Skeletal muscle tissue (tissue), 4 donors: ENCODE measurements around the gene RCL1. TPM values are rescaled to one million over a fixed set of nuclear protein-coding genes. Genes with fewer than 3 reads are reported as not detected.

Experiments used
- H3K27ac ChIP-seq: one replicate; pipeline ENCODE4 v1.7.0; 2013; ENCODE audit warnings: mild to moderate bottlenecking, low read depth, low read length, inconsistent platforms
- H3K27me3 ChIP-seq, 3 donors: one replicate each; pipeline ENCODE4 v1.7.0; 2013; ENCODE audit warnings: low read length in 3 of 3; ENCODE audit not compliant: control insufficient read depth in 3 of 3, insufficient read depth in 3 of 3
- H3K36me3 ChIP-seq, 3 donors: one replicate each; pipeline ENCODE4 v1.7.0; 2013; ENCODE audit warnings: low read length in 3 of 3; ENCODE audit not compliant: control insufficient read depth in 3 of 3, insufficient read depth in 3 of 3
- H3K4me1 ChIP-seq, 3 donors: one replicate each; pipeline ENCODE4 v1.7.0; 2013; ENCODE audit warnings: low read length in 3 of 3, mild to moderate bottlenecking in 3 of 3; ENCODE audit not compliant: control insufficient read depth in 3 of 3, insufficient read depth in 3 of 3
- H3K4me3 ChIP-seq, 3 donors: one replicate each; pipeline ENCODE4 v1.7.0; 2013; ENCODE audit warnings: low read length in 3 of 3
- H3K9ac ChIP-seq, 3 donors: one replicate each; pipeline ENCODE4 v1.7.0; 2013; ENCODE audit warnings: low read length in 3 of 3, mild to moderate bottlenecking in 3 of 3, moderate library complexity in 2 of 3, low read depth in 1 of 3
- H3K9me3 ChIP-seq, 3 donors: one replicate each; pipeline ENCODE4 v1.7.0; 2013; ENCODE audit warnings: low read length in 3 of 3; ENCODE audit not compliant: control insufficient read depth in 3 of 3
- total RNA-seq: library from RNA; depleted of rRNA; stranded (reverse); fragments of >200 nt; gene quantifications from one replicate; pipeline ENCODE4 v1.2.3, GENCODE V29; 2014
- donor health status: Osteomylitis.

The RCL1 gene
- total RNA-seq, 1 donor from 2014 or later = 33.9 TPM

- no peaks in the 10 kb centered on the region for H3K27me3 ChIP-seq
- H3K36me3 ChIP-seq = peaks cover 21 to 40% (median 27%) of the 10 kb centered on the region in 3 donors
- no peaks in the 10 kb centered on the region for H3K9me3 ChIP-seq
- peaks cover 11 to 28% (median 24%) of the 10 kb centered on the region in 3 donors for H3K4me1 ChIP-seq
- H3K27ac ChIP-seq = peak overlapping the region; percentile 15
- H3K9ac ChIP-seq = no peak overlapping the region
- H3K4me3 ChIP-seq = no peak overlapping the region
Measured at GRCh38 chr9:4837261-4838188, 44.8 kb downstream of the RCL1 start.

GRCh38 chr9:4838189-4838546, 45.4 kb downstream of the RCL1 start:
- peaks cover 11 to 28% (median 24%) of the 10 kb centered on the region in 3 donors for H3K4me1 ChIP-seq
- H3K9me3 ChIP-seq = no peaks in the 10 kb centered on the region
- no peak overlapping the region for H3K4me3 ChIP-seq
- peak overlapping the region; percentile 15 for H3K27ac ChIP-seq
- H3K9ac ChIP-seq = no peak overlapping the region
- no peaks in the 10 kb centered on the region for H3K27me3 ChIP-seq
- peaks cover 18 to 43% (median 31%) of the 10 kb centered on the region in 3 donors for H3K36me3 ChIP-seq

DNA sequence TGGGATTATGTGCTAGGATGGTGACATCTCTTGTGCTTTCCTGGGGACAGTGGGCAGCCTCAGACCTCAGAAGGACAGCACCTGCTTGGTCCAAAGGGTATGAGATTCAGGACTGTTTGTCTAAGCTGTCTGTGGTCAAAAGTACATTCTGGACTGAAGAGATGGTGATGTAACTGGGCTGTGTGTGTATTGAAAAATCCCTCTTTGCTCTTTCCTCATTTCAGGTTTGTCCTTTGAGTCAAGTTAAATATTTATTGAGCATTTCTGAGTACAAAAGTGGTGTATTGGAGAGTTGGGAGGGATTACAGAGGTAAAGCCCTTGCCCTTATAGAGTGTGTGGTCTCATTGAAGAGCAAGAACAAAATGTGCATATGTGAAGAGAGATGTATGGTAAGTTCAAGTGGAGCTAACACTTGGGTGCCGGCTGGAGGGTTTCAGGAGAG, 46.7 kb downstream of the RCL1 start:
- peaks cover 17 to 42% (median 30%) of the 10 kb centered on the region in 3 donors for H3K36me3 ChIP-seq
- no peak overlapping the region for H3K27ac ChIP-seq
- no peaks in the 10 kb centered on the region for H3K9me3 ChIP-seq
- H3K27me3 ChIP-seq = no peaks in the 10 kb centered on the region
- H3K4me3 ChIP-seq = no peak overlapping the region
- H3K4me1 ChIP-seq = peaks cover 11 to 28% (median 24%) of the 10 kb centered on the region in 3 donors
- no peak overlapping the region for H3K9ac ChIP-seq

GRCh38 chr9:4840018-4840417, 47.3 kb downstream of the RCL1 start:
- Histone ChIP-seq H3K27ac (no peak overlapping the region), H3K36me3 (peaks cover 18 to 43% (median 36%) of the 10 kb centered on the region in 3 donors), H3K9ac (no peak overlapping the region), H3K4me3 (no peak overlapping the region), H3K9me3 (no peaks in the 10 kb centered on the region), H3K4me1 (peaks cover 11 to 28% (median 24%) of the 10 kb centered on the region in 3 donors), H3K27me3 (no peaks in the 10 kb centered on the region)

GRCh38 chr9:4842213-4842612, 49.5 kb downstream of the RCL1 start:
- H3K27ac ChIP-seq = no peak overlapping the region
- peaks cover 17 to 54% (median 31%) of the 10 kb centered on the region in 3 donors for H3K36me3 ChIP-seq
- peaks cover 7 to 13% (median 12%) of the 10 kb centered on the region in 3 donors for H3K4me1 ChIP-seq
- no peak overlapping the region for H3K4me3 ChIP-seq
- no peaks in the 10 kb centered on the region for H3K27me3 ChIP-seq
- no peaks in the 10 kb centered on the region for H3K9me3 ChIP-seq
- no peak overlapping the region for H3K9ac ChIP-seq

GRCh38 chr9:4842734-4843133, 50.0 kb downstream of the RCL1 start:
- H3K36me3 ChIP-seq = peaks cover 19 to 60% (median 35%) of the 10 kb centered on the region in 3 donors
- no peaks in the 10 kb centered on the region for H3K27me3 ChIP-seq
- no peaks in the 10 kb centered on the region for H3K9me3 ChIP-seq
- H3K4me3 ChIP-seq = no peak overlapping the region
- peak overlapping the region in 1 of 3 donors; percentile 10 for H3K9ac ChIP-seq
- peaks cover 1 to 10% (median 7%) of the 10 kb centered on the region in 3 donors for H3K4me1 ChIP-seq
- H3K27ac ChIP-seq = no peak overlapping the region

GRCh38 chr9:4844056-4844838, 51.5 kb downstream of the RCL1 start:
- peaks cover 19 to 68% (median 36%) of the 10 kb centered on the region in 3 donors for H3K36me3 ChIP-seq

GRCh38 chr9:4849369-4849768, 56.6 kb downstream of the RCL1 start:
- Histone ChIP-seq H3K9ac (no peak overlapping the region), H3K36me3 (peaks cover 19 to 48% (median 31%) of the 10 kb centered on the region in 3 donors), H3K4me3 (no peak overlapping the region), H3K4me1 (peaks cover 9 to 34% (median 15%) of the 10 kb centered on the region in 3 donors), H3K9me3 (no peaks in the 10 kb centered on the region), H3K27me3 (no peaks in the 10 kb centered on the region), H3K27ac (peak overlapping the region; percentile 31)

More at GRCh38 chr9:4844056-4844838, 51.5 kb downstream of the RCL1 start:
- Histone ChIP-seq H3K9ac (no peak overlapping the region), H3K4me3 (no peak overlapping the region), H3K27ac (no peak overlapping the region), H3K27me3 (no peaks in the 10 kb centered on the region), H3K9me3 (no peaks in the 10 kb centered on the region), H3K4me1 (peaks cover 0 to 4% (median under 1%) of the 10 kb centered on the region in 3 donors)

DNA sequence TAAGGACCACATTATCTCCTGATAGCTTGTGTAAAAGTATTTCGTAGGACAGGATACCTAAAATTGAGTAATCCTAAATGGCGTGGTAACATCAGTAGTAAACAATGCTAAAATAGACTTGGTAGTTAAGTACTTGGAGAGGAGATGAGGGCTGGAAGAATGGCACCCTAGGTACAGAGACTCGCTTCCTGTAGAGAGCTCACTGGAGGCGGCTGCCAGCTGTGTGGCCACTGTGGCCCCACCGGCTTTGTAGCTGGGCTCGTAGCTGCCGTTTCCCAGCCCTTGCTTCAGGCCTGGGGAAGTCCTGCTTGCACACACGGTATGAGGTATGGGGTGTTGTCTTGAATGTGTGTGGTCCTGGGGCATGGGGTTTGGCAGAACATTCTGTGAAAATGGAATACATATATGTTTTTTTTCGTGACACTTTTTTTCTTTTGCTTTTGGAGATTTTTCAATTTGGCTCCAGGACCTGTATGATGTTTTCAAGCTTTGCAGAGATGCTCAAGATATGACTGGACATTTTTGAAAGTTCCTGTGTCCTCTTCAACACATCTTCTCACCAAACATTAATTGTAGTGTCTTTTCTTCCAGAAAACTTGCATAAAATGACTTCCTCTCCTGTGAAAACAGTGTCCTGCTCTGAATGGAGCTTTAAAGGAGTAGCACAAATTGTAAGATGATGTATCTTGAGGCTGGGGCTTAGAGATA, 58.0 kb downstream of the RCL1 start:
- H3K27me3 ChIP-seq = no peaks in the 10 kb centered on the region
- H3K27ac ChIP-seq = peak overlapping the region; percentile 31
- H3K36me3 ChIP-seq = peaks cover 13 to 34% (median 18%) of the 10 kb centered on the region in 3 donors
- H3K4me3 ChIP-seq = no peak overlapping the region
- peaks cover 17 to 46% (median 23%) of the 10 kb centered on the region in 3 donors for H3K4me1 ChIP-seq
- peak overlapping the region in 1 of 3 donors; percentile 11 for H3K9ac ChIP-seq
- no peaks in the 10 kb centered on the region for H3K9me3 ChIP-seq
